SW 1271 (cell line): ENCODE results near the gene MRGPRD.

ENCODE experiments used
- DNase-seq, 2 experiments: peaks; one replicate each; lab custom pipeline; 2025; lab: John Stamatoyannopoulos, UW

The MRGPRD gene

GRCh38 chr11:68946416-68947090, 34.2 kb downstream of the MRGPRD start:
- DNase-seq: no peak

- no peak for DNase-seq
Measured at GRCh38 chr11:68942751-68943271, 38.0 kb downstream of the MRGPRD start.

GRCh38 chr11:68942095-68942620, 38.6 kb downstream of the MRGPRD start:
- DNase-seq: no peak

- DNase-seq: no peak
Measured at GRCh38 chr11:68941324-68942094, 39.3 kb downstream of the MRGPRD start.

GRCh38 chr11:68940651-68941323, 40.0 kb downstream of the MRGPRD start:
- DNase-seq: no peak

GRCh38 chr11:68939583-68940555, 40.9 kb downstream of the MRGPRD start:
- no peak for DNase-seq

- DNase-seq: no peak
Measured at GRCh38 chr11:68938816-68939582, 41.8 kb downstream of the MRGPRD start.

GRCh38 chr11:68938088-68938487, 42.7 kb downstream of the MRGPRD start:
- no peak for DNase-seq

GRCh38 chr11:68936676-68937620, 43.8 kb downstream of the MRGPRD start:
- DNase-seq: no peak

- no peak for DNase-seq
Measured at GRCh38 chr11:68936358-68936636, 44.5 kb downstream of the MRGPRD start.

GRCh38 chr11:68935516-68936357, 45.0 kb downstream of the MRGPRD start:
- DNase-seq: no peak

- no peak for DNase-seq
Measured at GRCh38 chr11:68935066-68935465, 45.7 kb downstream of the MRGPRD start.

GRCh38 chr11:68934666-68935065, 46.1 kb downstream of the MRGPRD start:
- DNase-seq: no peak

- DNase-seq: no peak
Measured at GRCh38 chr11:68934321-68934645, 46.5 kb downstream of the MRGPRD start.

GRCh38 chr11:68933605-68934320, 47.0 kb downstream of the MRGPRD start:
- no peak for DNase-seq

- no peak for DNase-seq
Measured at GRCh38 chr11:68932933-68933577, 47.7 kb downstream of the MRGPRD start.

- no peak for DNase-seq
Measured at GRCh38 chr11:68932358-68932757, 48.4 kb downstream of the MRGPRD start.

GRCh38 chr11:68931911-68932310, 48.9 kb downstream of the MRGPRD start:
- no peak for DNase-seq
